GM19455 (cell line): ENCODE results near the gene MAP1LC3A.

Experiments used
- ATAC-seq: cut with Tn5 transposase; IDR thresholded peaks from one replicate; pipeline ENCODE4 v1.9.1; 2021; ENCODE audit not compliant: unreplicated experiment

MAP1LC3A gene

DNA sequence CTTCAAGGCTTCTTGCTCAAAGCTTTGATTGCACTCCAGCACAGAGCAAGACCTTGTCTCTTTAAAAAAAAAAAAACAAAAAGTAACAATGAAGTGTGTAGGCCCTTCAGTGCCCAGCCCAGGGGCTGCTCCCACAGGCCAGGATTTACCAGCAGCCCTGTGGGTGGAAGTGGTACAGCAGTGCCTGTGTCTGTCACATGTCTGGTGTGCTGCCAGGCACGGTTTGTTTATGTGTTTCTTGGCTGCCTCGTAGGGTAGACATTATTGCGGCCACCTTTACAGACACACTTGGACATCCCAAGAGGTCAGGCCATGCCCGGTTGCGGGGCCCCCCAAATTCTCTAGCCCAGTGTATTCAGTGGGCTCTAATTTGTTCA, 29.6 kb upstream of the MAP1LC3A start:
- ATAC-seq = no peak

DNA sequence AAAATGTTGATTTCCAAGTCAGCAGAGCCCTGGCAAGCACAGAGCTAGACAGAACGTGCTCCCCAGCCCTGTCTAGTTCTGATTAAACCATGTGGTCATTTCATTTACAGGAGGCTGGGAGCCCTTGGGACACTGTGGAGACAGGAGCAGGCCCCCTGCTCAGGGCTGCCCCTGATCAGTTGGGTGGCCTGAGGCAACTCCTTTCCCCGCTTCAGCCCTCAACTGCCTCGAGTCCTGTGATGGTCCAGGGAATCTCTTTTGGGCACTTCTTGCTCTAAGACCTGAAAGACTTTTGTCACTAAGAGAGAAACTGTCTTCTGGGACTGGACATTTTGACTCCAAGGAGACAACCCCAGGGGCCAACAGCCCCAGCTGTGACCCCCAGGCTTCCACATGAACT, 28.8 kb upstream of the MAP1LC3A start:
- no peak for ATAC-seq

DNA sequence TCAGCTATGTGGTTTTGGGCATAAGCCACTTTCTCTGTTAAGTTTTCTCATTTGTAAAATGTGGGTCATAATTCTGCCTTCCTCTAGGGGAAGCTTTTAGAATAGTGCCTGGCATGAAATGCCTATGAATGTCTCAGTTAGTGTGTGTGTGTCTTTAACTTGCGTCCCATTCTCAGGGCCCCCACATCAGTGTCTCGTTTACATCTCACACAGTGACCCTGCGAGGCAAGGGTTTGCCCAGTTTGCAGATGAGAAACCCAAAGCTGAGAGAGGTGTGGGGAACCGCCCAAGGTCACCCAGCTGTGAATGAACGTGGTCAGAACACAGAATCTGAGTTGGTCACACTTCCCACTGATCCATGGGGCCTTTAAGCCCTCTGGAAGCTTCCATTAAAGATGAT, 28.2 kb upstream of the MAP1LC3A start:
- no peak for ATAC-seq

DNA sequence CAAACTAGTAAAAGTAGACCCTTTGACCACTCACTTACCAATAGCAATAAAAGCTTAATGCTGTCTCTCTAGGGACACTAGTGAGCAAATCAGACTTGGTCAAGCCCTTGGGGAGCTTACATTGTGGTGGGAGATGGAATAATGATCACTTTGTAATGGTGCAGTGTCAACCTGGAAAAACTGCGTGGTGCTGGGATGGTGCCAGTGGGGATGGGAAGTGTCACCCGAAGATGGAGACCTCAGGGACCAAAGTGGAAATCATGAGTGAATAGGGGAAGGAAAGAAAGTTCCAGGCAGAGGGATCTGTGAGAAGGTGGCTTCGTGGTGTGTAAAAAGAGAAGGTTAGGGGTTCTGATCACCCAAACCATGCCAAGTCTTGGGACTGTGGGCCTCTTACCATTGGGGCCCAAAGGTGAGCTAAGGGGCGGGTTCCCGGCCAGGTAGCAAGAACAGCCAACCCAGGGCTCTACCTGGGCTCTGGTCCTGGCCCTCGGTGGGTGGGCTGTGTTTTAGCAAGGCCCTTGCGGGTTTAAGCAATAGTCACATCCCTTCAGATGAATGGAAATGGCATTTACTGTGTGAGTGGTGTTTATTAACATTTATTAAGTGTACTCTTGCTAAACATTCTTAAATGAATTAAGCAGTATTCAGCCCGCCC, 26.8 kb upstream of the MAP1LC3A start:
- no peak for ATAC-seq

DNA sequence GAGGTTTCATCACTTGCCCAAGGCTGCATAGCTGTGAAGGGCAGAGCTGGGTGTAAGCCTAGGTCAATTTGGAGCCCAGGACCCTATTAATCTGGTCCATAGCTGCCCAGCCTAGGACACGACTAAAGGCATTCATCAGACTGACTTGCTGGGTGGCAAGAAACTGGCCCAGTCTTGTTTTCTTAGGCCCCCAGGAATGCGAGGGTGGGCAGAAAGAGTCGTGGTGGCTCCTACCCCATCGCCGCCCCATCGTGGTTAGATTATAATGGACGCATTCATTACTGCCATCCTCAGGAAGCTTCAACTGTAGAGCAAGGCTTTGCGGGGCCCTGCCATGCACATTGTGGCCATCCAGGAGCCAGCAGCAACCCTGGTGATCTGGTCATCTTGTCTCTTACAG, 26.2 kb upstream of the MAP1LC3A start:
- no peak for ATAC-seq

DNA sequence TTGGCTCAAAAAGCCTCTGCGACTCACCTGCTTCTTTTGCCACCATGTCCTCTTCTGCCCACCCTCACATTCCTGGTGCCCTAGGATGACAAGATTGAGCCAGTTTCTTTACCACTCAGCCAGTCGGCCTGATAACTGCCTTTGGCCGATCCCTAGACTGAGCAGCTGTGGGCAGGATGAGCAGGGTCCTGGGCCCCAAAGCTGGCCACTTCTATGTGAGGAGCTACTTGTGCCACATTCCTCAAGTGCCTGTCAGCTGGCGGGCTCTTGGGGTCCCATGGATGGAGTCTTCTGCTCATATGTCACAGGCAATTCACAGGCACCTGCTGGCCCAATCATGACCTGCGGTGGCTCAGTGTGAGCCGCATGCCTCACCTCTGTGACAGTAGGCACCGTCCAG, 25.8 kb upstream of the MAP1LC3A start:
- no peak for ATAC-seq

DNA sequence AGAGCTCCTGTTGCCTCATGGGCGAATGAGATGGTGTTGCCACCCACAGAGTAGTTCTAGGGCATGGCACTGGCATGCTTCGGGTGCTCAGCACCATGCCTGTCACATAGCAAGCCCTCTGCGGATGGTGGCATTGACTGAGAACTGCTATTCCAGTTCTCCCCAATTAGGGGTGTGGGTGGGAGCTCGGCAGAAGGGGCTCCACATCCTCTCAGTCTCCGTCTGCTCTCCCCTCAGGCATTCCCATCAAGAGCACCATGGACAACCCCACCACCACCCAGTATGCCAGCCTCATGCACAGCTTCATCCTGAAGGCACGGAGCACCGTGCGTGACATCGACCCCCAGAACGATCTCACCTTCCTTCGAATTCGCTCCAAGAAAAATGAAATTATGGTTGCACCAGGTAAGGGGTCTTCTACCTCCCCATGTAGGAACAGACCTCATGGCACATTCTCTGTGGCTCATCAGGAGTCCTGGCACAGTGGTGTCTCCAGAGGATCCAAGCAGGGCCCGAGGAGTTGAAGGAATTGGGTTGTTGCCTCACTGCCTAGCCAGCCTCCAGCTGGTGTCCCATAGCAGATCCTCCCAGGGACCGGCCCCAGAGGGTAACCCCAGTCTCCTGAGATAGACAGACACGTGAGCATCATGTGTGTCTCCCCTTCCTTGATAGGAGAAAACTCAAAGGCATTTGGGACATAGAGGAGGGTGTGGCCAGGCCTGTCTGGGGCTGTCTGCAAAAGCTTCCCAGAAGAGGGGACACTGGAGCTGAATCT, 23.9 kb upstream of the MAP1LC3A start:
- no peak for ATAC-seq

DNA sequence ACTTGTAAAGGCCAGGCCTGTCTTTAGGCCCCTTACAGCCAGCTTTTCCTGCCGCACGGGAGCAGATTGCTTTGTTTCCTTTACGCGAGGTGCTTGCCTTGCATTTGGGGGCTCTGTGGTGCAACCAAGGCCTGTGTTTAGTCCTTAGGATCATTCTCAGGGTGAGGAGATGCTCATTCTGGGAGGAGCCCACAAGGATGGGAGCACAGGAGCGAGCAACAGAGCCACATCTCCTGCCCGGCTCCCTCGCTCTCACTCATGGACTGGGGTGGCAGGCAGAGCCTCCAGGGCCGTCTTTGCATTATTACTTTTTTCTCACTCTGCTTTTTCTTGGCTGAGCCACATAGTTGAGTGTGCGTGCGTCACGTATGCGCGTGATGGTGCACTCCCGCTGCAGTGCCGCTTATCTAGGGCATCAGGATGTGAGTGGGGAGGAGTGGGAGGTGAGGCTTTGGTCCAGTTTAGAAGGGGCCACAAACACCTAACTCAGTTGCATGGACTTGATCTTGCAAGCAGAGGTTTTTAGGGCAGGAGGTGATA, 23.1 kb upstream of the MAP1LC3A start:
- ATAC-seq = no peak

DNA sequence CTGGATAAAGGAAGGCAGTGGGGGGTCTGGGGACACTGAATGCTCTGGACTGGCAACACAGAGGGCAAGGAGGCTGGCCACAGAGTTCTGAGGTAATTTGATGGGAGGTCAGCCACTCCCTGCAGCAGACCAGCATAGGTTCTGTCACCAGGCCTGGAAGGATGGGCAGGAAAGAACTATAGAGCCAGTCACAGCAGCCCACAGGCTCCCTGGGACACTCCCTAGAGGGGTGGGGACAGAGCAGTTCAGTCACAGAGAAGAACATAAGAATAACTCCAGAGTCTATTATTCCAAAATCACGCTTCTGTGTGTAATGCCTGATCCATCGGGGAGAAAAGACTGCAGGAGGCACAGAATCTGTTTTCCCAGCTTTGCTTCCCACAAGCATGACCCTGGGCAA, 22.7 kb upstream of the MAP1LC3A start:
- ATAC-seq = no peak

DNA sequence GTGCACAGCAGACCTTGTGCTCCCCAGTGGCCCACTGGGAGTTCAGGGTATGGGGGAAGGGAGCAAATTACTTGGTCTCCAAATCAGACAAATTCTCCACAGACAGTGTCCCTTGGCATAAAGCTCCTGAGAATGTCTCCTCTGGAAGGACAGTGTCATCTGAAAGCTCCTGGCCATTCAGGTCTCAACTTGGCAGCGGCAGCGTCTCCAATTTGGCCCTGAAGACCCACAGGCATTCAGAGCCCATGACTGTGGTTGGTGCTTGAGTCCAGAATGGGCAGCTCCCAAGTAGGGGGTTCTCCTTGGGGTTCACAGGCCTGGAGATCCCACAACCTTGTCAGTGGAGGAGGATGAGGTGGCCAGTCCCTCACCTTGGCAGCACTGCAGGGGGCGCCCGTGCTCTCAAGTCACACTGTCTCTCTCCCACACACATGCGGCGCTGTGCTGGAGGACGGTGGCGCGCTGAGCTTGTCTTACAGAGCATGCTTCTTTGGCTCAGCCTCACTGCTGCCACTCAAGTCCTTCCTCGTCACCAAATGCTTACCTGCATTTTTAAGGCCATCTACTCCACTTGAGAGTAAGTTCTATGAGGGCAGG, 21.6 kb upstream of the MAP1LC3A start:
- no peak for ATAC-seq

DNA sequence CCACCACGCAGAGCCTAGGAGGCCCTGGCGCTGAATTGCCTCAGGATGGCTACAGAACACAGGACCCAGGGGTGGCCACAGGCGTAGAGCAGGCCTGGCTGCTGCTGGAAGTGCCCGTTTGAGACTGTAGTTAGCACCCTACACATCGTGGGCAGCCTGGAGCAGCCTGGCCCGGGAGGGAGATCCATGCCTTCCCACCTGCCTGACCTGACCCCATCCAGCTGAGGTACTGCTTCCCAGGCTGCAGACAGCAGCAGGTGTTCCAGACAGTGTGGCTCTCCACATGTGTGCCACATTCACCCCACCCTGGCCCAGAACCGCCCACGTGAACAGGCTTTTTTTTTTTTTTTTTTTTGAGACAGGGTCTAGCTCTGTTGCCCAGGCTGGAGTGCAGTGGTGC, 20.9 kb upstream of the MAP1LC3A start:
- ATAC-seq = no peak

DNA sequence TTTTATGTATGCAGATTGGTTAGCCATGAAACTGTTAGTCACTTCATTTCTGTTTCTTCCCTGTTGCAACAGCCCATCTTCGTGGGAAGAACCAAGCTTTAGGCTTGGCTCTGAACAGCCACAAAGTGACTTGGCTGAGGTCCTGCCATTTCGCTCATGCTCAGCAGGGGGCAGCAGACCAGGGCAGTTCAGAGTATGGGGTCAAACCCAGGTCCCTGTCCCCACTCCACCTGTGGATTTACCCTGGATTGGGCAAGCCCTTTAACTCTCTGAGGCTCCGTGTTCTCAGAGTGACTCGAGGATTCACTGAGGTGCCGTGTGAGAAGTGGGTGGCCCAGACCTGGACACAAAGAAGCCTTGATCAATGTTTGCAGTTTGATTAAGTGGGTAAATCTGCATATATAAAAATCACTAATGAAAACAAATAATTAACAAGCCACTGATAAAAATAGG, 19.8 kb upstream of the MAP1LC3A start:
- ATAC-seq = no peak

DNA sequence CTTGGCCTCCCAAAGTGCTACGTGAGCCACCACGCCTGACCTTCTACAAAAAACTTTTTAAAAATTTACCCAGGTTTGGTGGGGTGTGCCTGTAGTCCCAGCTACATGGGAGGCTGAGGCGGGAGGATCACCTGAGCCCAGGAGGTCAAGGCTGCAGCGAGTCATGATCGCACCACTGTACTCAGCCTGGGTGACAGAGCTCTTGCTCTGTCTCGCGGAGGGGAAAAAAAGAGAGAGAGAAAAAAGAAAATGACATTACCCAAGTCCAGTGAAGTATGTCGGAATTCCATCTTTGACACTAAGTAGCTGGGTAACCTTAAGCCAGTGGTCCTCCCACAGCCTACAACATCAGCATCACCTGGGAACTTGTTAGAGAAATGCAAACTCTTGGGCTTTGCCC, 18.8 kb upstream of the MAP1LC3A start:
- no peak for ATAC-seq

DNA sequence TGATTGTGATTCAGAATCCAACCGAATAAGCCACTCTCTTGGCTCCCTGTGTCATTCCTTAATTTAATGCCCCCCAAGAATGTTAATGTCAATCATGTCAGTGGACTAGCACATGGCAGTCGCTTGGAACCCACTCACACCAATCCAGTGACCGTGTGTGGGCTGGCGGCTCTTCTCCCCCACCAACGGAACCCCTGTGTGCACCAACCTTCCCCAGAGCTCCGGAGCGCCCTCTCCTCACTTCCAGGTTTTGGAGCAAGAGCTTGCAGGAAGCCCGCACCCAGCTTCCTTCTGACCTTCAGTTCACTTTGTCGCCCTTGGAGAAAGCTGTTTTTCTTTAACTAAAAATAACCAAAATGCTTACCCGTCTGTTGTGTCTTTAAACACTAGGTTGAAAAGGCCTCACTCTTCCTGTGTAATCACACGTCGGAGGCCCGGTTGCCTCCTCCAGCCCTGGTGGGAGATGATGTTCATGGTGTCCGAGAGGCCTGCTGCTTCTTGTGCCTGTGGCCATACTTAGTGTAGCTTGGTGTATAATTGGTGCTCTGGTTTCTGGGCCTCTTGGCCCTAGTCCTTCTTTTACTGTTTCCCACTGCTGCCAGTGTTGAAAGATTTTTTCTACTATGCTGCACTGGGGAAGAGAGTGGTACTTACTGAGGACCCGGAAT, 17.8 kb upstream of the MAP1LC3A start:
- ATAC-seq = no peak

DNA sequence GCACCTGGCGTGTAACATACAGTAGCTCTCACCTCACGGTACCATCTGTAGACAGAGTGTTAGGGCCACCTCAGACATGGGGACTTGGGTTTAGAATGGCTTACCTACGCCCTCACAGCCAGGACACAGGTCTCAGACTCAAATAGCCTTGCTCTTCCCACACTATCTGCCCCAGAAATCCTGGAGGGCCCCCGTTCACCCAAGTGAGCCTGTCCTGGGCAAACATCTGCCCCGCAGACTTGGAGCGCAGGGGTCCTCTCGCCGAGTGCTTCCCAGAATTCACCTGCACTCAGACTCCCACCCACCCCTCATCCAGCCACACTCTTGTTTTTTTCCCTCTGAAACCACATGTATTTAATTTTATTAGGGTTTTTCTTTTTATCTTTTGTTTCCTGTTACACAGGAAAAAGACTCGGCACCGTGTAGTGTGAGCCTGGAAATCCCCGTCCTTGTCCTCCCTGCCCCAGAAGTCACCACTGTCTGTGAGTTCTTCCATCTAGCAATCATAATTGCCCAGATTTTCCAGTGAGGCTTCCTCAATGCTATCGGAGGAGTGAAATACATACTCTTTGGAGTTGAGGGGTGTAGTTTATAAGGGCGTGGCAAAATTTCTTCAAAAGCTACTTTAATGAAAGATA, 17.1 kb upstream of the MAP1LC3A start:
- no peak for ATAC-seq

DNA sequence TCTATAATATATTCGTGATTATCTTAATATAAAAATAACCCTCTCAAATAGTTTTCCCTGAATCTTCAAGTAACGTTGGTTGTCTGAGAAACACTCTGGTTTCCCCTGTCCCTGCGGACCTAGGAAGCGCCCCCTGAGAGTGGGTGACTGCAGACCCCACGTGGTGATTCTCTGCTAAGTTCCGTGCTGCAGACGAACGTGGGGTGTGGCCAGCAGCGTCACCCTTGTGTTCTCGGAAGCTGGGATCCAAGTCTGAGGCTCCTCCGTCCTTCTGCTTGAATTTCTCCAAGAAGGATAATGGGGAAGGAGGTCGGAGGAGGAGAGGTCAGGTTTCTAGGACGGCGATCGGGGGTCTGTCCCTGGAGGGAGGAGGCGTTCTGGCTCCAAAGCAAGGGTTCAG, 16.6 kb upstream of the MAP1LC3A start:
- ATAC-seq = no peak

DNA sequence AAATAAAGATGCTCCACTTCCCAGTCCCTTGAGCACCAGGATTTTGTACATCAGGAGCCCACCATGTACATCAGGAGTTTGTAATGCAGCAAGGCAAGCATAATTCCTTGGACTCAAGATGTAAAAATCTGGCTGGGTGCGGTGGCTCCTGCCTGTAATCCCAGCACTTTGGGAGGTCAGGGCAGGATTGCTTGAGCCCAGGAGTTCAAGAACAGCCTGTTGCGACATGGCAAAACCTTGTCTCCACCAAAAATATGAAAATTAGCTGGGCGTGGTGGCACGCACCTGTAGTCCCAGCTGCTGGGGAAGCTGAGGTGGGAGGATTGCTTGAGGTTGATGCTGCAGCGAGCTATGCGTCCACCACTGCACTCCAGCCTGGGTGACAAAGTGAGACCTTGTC, 16.1 kb upstream of the MAP1LC3A start:
- no peak for ATAC-seq

DNA sequence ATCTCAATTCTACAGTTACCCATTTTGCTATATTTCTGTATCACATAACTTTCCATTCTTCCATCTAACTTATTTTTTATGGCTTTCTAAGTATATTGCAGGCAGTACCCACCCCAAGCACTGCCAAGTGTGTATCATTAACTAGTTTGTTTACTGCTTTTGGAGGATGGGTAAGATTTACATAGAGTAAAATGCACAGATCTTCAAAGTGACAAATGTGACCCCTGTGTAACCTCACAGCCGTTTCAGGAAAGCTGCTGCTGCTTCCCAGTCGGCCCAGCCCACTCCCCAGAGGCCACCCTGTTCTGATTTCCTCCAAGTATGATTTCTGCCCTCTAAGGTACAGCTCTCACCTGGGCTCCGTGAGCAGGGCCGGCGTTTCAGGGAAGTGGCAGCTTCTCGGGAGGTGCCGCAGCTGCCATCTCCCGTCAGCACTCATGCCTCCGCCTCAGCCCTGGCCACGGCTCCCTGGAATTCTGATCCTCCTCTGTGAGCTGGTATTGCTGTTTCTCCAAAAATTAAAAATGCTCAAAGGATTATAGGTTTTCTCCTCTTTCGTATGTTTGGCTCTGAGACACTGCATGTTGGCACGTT, 15.0 kb upstream of the MAP1LC3A start:
- ATAC-seq = no peak

DNA sequence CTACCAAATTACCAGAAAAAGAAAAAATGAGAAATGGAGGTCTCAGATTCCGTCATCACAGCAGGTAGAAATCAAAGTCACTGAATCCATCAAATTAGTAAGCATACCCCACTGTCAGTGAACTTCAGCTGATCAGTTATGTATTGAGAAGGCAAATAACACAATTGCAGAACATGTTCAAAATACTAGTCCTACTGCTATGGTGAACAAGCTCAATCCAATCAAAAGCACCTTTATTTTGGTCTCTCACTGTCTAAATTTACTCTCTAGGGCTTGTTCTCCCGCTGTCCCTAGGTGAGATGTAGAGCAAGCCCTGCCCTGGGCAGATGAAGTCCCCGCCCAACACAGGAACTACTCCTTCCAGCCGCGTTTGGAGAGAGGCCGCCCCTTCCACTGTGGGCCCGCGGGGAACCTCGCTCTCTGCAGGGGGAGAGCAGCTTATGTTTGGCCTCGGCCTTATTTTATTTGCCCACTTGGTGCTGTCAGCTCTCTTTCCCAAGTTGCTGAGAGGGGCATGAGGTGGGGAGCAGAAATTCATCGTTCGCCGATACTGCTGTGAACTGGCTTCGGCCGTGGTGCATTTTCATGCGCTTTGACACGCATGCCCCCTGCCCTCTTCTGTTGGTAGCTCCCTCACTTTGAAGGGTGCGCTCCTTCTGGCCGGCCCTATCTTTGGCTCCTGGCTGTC, 14.3 kb upstream of the MAP1LC3A start:
- ATAC-seq = no peak

DNA sequence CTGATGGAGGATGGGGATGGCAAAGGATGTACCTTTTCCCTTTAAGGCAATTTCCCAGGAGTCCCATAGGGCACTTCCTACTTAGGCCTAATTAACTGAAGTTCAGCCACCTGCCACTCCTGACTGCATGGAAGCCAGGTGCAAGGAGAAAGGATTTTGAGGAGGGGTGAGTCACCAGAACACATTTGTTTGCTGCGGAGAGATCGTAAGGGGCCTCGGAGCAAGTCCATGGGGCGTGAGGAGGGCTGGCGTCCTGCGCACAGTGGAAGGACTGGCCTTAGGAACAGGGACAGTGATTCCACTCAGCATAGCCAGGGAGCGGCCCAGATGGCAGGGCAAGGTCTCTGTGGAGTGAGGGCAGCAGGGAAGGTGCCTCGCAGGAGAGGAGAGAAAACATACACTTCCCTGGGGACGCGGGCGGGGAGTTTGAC, 11.8 kb upstream of the MAP1LC3A start:
- ATAC-seq = no peak
